Left hindlimb (tissue), 1 donor: ENCODE results near the gene PTGER1.
A peak's percentile ranks its signal among the peaks of the same experiment; 100 is the strongest.
"Not testable (repeated sequence)": the region's sequence is repeated elsewhere in the genome, so short reads cannot be mapped to it uniquely, and the experiment has no call there.

ENCODE experiments used
- DNase-seq: peaks from one replicate; pipeline ENCODE4 v3.0.0-alpha.2; 2018

The PTGER1 gene

DNA sequence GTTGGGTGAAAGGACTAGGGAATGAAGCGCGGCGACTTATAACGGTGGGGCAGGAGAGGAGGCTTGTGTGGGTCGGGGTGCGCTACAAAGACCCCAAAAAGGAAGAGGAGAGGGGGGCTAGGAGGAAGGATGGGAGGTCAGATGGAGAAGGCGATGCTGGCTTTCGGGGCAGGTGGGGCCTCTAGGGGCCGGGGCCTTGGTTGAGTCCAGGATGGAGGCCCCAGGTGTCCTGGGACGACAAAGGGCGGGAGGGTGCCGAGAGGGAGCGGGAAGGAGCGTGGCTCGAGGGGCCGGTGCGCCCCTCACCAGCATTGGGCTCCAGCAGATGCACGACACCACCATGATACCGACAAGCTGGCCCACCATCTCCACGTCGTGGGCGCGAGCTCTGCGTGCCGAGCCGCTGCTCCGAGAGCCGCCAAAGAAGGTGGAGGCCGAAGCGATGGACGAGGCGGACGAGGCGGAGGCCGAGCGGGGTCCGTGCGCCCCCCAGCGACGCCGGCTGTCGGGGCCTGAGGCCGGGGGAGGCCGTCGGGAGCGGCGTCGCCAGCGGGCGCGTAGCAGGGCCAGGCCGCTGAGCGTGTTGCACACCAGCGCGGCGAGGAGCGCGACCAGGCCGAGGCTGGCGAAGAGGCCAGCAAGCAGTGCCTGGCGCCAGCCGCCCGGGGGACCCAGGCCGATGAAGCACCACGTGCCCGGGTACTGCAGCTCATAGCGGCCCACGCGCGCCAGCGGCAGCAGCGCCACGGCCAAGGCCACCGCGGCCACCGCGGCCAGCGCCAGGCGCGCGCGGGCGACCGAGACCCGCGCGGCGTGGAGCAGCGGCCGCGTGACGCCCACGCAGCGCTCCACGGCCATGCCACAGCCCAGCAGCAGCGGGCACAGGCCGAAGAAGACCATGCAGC, 1.8 kb downstream of the PTGER1 start:
- peak; percentile 40 for DNase-seq

DNA sequence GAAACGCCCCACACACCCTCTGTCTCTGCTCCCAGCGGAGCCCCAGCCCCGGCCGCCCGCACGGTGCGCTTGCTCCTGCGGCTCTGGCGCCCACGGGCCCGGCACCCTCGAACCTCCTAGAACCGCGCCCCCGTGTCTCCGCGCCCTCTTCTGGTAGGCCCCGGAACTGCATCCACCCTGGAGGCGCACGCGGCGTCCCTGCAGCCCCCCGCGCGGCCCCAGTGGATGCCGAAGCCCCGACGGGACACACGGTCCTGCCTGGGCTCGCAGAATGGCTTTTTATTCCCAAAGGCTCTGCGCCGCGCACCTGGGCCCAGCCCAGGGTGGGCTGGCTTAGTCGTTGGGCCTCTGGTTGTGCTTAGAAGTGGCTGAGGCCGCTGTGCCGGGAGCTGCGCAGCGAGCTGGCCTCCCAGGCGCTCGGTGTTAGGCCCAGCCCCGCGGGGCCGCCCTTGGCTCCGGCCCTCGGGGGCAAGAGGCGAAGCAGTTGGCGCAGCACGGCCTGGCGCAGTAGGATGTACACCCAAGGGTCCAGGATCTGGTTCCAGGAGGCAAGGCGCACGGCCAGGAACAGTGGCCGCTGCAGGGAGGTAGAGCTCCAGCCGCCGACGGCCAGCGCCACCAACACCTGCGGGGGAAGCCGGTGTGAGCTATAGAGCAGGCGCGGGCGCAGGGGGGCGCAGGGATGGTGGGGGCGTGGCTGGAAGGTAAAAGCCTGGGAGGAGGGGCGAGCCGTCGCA, 2.8 kb downstream of the PTGER1 start:
- peak; percentile 79 for DNase-seq

DNA sequence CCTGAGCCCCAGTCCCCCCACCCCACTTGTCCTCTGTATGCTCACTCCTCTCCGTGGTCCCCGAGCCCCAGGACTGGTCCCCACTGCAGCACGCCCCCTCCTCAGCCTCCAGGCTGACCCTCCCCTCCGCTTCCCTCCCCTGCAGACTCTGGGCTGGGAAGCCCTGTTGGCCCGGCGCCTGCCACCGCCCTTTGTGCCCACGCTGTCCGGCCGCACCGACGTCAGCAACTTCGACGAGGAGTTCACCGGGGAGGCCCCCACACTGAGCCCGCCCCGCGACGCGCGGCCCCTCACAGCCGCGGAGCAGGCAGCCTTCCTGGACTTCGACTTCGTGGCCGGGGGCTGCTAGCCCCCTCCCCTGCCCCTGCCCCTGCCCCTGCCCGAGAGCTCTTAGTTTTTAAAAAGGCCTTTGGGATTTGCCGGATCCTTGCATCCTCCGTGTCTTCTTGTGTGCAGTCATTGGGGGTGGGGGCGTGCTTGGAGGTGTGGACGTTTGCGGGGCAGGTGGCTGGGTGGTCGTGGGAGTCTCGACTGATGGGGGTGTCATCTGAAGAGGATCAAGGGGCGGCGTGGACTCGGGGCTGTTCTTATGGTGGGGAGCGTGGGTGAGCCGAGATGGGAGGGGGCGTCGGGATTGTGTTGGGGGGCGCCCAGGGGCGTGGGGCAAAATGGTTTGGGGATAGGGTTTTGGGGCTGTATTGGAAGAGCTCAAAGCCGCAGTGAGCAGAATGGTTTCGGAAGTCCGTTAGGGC, 3.5 kb downstream of the PTGER1 start:
- no peak for DNase-seq

DNA sequence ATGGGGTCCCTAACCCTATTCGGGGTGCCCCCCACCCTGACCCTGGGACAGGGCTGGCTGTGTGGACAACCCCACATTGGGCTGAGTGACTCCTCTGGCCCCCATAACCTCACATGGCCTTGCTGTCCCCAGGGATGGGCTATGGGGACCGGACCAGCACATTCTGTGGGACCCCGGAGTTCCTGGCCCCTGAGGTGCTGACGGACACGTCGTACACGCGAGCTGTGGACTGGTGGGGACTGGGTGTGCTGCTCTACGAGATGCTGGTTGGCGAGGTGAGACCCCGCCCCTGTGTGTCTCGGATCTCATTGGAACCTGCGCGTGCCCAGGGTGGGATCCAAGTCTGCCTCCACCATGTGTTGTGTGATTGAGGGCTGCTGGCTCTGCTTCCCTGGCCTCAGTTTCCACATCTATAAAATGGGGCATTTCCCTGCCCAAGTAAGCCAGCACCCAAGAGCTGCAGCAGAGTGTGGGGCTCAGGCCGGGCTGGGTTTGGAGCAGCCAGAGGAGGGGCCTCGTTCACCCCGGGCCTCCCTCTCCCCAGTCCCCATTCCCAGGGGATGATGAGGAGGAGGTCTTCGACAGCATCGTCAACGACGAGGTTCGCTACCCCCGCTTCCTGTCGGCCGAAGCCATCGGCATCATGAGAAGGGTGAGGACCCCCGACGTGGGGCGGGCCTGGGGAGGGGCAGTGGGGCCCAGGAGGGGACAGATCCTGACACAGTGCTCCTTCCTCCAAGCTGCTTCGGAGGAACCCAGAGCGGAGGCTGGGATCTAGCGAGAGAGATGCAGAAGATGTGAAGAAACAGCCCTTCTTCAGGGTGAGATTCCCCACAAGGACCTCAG, 4.9 kb downstream of the PTGER1 start:
- DNase-seq, result no peak

DNA sequence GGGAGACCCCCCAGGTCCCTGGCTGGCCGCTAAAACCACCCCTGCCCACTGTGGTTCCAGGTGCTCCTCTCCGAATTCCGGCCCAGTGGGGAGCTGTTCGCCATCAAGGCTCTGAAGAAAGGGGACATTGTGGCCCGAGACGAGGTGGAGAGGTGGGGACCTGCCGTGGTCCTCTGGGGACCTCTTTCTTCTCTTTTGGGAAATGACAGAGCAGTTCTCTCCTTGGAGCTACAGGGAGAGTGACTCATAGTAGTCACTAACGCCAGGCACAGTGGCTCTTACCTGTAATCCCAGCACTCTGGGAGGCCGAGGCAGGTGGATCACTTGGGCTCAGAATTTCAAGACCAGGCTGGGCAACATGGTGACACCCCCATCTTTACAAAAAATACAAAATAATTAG, 7.3 kb downstream of the PTGER1 start:
- peak; percentile 19 for DNase-seq

DNA sequence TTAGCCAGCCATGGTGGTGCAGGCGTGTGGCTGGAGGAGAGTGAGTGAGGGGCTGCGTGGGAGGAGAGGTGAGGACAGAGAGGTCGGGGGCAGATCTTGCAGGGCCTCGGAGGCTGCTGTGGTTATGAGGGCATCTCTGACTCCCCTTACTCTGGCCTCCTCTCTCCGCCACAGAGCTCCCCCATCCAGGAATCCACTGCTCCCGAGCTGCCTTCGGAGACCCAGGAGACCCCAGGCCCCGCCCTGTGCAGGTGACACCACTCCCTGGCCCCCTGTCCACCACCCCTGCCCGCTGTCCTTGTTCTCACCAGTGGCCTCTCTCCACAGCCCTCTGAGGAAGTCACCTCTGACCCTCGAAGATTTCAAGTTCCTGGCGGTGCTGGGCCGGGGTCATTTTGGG, 7.8 kb downstream of the PTGER1 start:
- DNase-seq, result peak; percentile 25

DNA sequence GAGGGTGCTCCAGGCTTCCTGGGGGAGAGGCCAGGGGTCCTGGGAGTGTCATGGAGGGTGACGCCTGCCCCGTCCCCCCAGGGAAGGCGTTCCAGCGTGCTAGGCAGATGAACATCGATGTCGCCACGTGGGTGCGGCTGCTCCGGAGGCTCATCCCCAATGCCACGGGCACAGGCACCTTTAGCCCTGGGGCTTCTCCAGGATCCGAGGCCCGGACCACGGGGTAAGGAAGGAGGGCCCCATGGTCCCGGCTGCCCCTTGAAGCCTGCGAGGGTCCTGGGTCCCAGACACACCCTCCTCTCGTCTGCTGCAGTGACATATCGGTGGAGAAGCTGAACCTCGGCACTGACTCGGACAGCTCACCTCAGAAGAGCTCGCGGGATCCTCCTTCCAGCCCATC, 11.4 kb downstream of the PTGER1 start:
- peak; percentile 12 for DNase-seq

DNA sequence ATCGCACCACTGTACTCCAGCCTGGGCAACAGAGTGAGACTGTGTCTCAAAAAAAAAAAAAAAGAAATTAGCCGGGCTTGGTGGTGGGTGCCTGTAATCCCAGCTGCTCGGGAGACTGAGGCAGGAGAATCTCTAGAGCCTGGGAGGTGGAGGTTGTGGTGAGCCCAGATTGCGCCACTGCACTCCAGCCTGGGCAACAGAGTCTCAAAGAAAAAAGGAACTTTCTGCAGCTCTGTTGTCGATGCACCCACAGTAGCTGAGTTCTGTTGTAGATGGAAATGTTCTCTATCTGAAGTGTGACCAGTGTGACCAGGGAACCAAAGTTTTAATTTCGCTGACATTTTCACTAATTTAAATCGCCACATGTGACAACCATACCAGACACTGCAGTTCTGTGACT, 12.8 kb downstream of the PTGER1 start:
- DNase-seq, result not testable (repeated sequence)

DNA sequence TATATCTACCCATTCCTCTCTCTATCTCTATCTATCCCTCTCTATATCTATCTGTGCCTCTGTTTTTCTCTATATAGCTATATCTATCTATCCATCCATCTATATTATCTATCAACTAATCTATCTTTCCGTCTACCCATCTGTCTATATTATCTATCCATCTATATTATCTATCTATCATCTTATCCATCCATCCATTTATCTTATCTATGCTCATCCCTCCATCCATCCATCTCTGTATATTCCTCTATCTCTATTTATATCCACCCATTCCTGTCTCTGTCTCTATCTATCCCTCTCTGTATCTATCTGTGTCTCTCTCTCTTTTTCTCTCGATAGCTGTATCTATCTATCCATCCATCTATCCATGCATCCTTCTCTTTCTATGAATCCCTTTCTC, 14.2 kb downstream of the PTGER1 start:
- no peak for DNase-seq

DNA sequence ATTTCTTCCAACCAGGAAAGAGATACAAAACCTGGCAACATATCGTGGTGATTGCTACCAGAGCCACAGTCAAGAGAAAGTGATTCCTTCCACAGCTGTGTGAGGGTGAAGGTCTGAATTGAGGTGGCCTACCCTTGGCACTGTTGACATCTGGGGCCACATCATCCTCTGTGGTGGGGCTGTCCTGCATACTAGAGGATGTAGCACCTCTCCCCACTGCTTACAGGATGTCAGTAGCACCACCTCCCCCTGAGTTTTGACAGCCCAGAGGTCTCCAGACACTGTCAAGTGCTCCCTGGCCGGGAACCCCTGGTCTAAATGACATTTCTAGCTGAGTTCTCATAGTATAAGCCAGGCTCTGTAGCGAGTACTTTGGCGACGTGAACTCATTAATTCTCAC, 15.5 kb downstream of the PTGER1 start:
- no peak for DNase-seq

DNA sequence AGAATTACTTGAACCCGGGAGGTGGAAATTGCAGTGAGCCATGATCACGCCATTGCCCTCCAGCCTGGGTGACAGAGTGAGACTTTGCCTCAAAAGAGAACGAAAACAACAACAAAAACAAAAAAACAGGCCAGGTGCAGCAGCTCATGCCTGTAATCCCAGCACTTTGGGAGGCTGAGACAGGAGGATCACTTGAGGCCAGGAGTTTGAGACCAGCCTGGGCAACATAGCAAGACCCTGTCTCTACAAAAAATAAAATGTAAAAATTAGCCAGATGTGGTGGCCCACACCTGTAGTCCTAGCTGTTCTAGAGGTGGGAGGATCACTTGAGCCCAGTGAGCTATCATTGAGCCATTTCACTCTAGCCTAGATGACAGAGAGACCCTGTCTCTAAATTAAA, 22.9 kb downstream of the PTGER1 start:
- DNase-seq, result not testable (repeated sequence)

DNA sequence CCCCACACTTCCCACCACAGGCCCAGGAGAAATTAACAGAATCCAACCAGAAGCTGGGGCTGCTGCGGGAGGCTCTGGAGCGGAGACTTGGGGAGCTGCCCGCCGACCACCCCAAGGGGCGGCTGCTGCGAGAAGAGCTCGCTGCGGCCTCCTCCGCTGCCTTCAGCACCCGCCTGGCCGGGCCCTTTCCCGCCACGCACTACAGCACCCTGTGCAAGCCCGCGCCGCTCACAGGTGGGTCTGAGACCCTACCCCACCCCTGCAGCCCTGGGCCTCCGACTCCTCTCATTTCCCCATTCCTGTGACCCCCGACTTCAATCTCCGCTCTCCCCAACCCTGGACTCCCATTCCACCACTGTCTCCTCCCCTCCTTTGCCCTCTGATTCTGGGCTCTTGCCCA, 24.3 kb downstream of the PTGER1 start:
- no peak for DNase-seq

DNA sequence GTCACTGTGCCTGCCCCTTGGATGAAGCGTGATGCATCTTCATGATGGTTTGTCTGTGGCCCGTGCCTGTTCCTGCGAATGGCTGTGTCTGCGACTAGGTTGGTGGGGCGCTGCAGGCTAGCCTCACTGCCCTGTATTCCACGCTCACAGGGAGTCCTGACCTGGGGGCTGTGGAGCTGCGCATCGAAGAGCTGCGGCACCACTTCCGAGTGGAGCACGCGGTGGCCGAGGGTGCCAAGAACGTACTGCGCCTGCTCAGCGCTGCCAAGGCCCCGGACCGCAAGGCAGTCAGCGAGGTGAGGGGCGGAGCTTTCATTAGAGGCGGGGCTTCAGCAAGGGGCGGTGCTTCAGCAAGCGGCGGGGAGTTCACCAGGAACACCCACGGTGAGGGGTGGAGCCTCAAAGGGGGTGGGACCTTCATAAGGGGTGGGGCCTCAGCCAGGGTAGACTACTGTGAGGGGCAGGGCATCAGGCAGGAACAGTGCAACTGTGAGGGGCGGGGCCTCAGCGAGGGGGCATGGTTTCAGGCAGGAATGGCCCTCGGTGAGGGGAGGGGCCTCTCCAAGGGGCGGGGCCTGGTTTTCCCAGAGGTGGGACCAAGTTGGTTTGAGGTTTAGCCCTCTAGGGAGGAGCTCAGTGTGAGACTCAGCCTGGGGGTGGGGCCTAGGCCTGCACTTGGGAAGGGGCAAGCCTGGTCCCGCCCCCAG, 24.8 kb downstream of the PTGER1 start:
- peak; percentile 28 for DNase-seq

DNA sequence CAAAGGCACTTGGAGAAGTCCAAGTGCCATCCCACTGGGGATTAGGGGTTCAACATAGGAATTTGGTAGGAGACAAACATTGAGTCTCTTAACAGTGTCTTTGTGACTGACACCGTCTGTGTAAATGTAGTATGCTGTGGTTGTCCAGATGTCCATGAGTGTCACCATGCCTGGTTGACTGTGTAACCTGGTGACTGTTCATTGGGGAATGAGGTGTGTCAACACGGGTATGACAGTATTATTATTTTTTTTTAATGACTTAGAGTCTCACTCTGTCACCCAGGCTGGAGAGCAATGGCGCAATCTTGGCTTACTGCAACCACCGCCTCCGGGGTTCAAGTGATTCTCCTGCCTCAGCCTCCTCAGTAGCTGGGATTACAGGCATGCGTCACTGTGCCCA, 25.8 kb downstream of the PTGER1 start:
- DNase-seq, result peak; percentile 3

DNA sequence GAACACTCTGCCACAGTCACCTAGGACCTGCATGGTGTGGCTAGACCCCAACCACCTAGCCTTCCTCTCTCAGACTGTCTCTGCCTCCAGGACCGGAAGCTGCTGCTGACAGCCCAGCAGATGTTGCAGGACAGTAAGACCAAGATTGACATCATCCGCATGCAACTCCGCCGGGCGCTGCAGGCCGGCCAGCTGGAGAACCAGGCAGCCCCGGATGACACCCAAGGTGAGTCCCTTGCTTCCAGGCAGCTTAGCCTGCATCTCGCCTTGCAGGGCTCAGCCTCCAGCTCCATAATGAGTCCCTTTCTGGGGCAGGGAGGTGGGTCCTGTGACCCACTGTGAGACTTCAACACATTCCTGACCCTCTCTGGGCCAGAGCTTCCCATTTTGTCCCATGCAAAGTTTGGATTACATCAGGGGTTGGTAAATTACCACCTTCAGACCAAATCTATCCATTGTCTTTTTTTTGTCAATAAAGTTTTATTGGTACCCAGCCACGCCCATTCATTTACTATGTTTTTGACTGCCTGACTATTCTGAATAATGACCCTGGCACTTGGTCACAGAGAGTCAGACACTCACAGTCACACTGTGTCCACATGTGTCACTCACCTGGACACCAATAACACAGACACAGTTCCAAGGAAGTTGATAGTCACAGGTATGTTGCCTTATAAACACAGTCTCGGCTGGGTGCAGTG, 28.7 kb downstream of the PTGER1 start:
- peak; percentile 3 for DNase-seq

DNA sequence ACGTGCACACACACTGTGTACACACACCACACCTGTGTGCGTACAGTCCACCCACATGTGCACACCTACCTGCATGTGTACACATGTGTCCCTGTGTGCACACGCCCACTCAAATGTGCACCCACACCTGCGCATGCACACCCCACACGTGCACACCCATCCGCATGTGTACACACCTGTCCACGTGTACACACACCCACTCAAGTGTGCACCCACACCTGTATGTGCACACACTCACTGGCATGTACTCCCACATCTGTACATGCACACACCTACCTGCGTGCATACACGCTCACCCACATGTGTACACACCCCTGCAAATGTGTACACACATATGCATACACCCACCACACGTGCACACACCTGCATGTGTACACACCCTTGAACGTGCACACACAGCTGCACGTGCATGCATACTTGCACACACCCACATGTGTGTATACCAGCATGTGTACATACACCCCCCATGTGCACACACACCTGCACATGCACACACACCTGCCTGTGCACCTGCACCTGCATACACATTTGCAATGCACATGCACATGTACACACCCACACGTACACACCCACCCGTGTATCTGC, 31.4 kb downstream of the PTGER1 start:
- peak; percentile 3 for DNase-seq

DNA sequence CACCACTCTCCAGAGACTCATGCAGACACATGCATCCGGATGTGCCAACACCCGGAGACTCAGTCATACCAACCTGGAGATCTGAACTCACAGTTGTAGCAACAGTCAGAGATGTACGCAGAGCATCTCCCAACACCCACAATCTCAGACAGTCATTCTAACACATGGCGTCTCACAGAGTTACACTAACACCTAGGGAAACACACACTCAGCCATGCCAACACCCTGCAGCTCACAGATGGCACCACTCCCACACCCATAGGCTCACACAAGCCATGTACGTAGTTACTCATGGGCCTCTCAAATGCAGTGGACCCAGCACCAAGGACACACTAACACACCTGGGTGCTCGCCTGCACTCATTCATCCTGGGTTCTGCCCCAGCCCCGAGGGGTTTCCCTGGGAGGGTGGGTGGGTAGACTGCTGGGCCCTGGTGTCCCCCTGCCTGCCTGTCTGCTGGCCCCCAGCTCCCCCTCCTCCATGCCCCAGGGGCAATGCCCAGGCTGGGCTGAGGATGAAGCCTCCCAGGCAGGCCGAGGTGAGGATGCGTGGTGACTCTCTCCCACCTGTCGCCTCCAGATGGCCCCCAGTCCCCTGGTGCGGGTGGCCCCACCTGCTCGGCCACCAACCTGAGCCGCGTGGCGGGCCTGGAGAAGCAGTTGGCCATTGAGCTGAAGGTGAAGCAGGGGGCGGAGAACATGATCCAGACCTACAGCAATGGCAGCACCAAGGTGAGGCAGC, 32.1 kb downstream of the PTGER1 start:
- peak; percentile 17 for DNase-seq

DNA sequence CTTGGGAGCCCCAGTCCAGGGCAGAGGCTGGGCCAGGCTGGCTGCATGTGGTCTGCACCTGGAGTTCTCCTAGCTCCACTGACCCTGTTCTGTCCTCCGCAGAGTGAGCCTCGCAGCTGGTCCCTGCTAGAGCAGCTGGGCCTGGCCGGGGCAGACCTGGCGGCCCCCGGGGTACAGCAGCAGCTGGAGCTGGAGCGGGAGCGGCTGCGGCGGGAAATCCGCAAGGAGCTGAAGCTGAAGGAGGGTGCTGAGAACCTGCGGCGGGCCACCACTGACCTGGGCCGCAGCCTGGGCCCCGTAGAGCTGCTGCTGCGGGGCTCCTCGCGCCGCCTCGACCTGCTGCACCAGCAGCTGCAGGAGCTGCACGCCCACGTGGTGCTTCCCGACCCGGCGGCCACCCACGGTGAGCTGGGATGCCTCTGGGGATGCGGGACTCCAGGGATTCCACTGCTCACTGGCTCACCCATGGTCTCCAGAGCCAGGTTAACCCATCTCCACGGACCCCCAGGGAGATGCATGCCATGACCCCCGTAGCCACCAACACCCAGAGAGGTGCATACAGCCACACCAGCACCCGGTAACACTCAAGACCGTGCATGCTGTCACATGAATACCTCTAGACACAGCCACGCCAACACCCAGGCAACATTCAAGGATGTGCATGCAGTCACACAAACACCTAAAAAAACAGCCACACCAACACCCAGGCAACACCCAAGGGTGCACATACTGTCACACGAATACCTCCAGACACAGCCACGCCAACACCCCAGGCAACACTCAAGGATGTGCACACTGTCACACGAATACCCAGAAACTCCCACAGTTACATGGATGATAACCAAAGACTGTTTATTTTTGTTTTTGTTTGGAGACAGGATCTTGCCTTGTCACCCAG, 33.9 kb downstream of the PTGER1 start:
- DNase-seq, result peak; percentile 50

DNA sequence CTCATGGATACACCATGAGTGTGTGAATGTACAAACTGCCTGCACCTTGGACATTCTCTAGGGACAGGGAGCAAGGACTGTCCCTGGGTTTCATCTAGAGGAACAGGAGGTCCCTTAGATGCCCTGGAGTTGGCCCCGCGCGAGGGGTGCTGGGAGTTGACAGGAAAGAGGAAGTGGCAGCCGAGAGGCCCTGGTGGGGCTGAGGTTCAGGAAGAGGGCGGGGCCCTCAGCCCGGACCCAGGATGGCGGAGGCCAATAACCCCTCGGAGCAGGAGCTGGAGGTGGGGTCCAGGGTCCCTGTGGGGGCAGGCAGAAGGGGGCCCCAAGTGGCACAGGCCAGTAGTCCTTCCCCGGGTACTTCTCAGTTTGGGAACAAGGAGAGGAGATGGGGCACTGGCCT, 35.1 kb downstream of the PTGER1 start:
- DNase-seq, result peak; percentile 62
